Esophagus (tissue), 2 donors: ENCODE results near the gene TRAIP. TPM values are rescaled to one million over a fixed set of nuclear protein-coding genes. Genes with fewer than 3 reads are reported as not detected.
"Not testable (repeated sequence)": the region's sequence is repeated elsewhere in the genome, so short reads cannot be mapped to it uniquely, and the experiment has no call there.

Experiments
- H3K27ac ChIP-seq, 2 donors: one replicate each; pipeline ENCODE4 v1.5.1; 2013; ENCODE audit warnings: low read depth in 2 of 2, mild to moderate bottlenecking in 2 of 2, inconsistent platforms in 1 of 2, low read length in 1 of 2, moderate library complexity in 1 of 2
- H3K27me3 ChIP-seq, 2 donors: one replicate each; pipeline ENCODE4 v1.6.1; 2013; ENCODE audit warnings: low read length in 2 of 2, control low read depth in 1 of 2, mild to moderate bottlenecking in 1 of 2; ENCODE audit not compliant: insufficient read depth in 2 of 2, control insufficient read depth in 1 of 2
- H3K36me3 ChIP-seq, 2 donors: one replicate each; pipeline ENCODE4 v1.6.1; 2013; ENCODE audit warnings: low read length in 1 of 2; ENCODE audit not compliant: control insufficient read depth in 2 of 2, insufficient read depth in 2 of 2
- H3K4me1 ChIP-seq, 2 donors: one replicate each; pipeline ENCODE4 v1.6.1; 2013; ENCODE audit warnings: low read length in 1 of 2; ENCODE audit not compliant: control insufficient read depth in 2 of 2, insufficient read depth in 2 of 2
- H3K4me3 ChIP-seq, 2 donors: one replicate each; pipeline ENCODE4 v1.5.1; 2013; ENCODE audit warnings: low read length in 2 of 2, mild to moderate bottlenecking in 2 of 2, low read depth in 1 of 2, moderate library complexity in 1 of 2
- H3K9me3 ChIP-seq, 2 donors: one replicate each; pipeline ENCODE4 v1.6.1; 2013; ENCODE audit warnings: mild to moderate bottlenecking in 2 of 2, low read depth in 1 of 2, low read length in 1 of 2, moderate library complexity in 1 of 2; ENCODE audit not compliant: control insufficient read depth in 2 of 2, insufficient read depth in 1 of 2
- WGBS, 2 donors: extraction: QIAGEN DNeasy Blood & Tissue Kit; methylation state at CpG; one replicate each; pipeline ENCODE4 v1.1.7; 2013; 5-methylcytosine and 5-hydroxymethylcytosine counted together
- polyA plus RNA-seq, 2 donors: library from polyadenylated mRNA; stranded (reverse); fragments of 200-250 nt; gene quantifications; one replicate each; pipeline ENCODE4 v1.2.3, GENCODE V29; 2013
- donor health status: healthy with polysubstance abuse.
- donor health status: Bipolar disorder and iron deficiency.

TRAIP gene, protein sequence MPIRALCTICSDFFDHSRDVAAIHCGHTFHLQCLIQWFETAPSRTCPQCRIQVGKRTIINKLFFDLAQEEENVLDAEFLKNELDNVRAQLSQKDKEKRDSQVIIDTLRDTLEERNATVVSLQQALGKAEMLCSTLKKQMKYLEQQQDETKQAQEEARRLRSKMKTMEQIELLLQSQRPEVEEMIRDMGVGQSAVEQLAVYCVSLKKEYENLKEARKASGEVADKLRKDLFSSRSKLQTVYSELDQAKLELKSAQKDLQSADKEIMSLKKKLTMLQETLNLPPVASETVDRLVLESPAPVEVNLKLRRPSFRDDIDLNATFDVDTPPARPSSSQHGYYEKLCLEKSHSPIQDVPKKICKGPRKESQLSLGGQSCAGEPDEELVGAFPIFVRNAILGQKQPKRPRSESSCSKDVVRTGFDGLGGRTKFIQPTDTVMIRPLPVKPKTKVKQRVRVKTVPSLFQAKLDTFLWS
- 1 to 10 TPM; 4.1 to 4.3 TPM for polyA plus RNA-seq

DNA sequence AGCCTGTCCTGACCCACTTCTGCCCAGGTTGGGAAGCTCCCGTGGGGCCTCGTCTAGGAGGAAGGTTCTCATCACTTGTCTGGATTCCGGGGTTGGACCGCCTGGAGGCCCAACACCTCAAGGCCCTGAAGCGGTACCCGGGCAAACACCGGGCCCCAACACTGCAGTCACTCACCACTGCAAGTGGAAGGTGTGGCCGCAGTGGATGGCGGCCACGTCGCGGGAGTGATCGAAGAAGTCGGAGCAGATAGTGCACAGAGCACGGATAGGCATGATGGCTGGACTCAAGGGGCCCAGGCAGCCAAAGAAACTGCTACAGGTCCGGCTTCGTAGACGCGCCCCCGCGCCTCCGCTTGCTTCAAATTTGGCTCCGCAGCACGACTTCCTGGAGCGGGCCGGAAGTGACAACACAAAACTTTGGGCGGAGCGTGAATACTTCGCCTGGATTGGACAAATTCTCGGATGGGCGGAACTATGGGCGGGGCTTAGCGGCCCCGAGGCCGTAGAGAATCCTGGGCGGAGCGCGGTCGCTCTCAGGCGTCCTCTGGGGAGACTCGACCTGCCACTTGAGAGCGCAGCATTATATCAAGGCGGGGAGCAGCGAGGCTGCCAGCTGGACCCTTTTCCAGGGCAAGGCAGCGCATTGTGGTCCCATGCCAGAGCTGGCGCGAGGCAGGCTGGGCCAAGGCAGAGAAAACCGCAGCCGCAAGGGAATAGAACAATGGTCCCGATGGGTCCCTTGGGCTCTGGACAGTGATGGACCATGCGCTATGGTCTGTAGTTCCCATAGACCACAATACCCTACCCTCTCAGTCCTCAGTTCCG is at the start of gene TRAIP:
Gene TRAIP (minus strand): TSS at position 384 of the 825 bp plus-strand sequence. CDS start 111 bp downstream, at position 273.
- H3K9me3 ChIP-seq, result no peaks in the 10 kb centered on the region
- H3K27ac ChIP-seq, result peak within 1 kb of the TSS; percentile 73 to 88
- no peaks in the 10 kb centered on the region for H3K4me1 ChIP-seq
- no peaks in the 10 kb centered on the region for H3K27me3 ChIP-seq
- 2% methylated on average over 52 of the region's 52 CpGs for WGBS, 2 donors
- H3K36me3 ChIP-seq, result no peaks in the 10 kb centered on the region
- peak within 1 kb of the TSS; percentile 72 to 84 for H3K4me3 ChIP-seq

DNA sequence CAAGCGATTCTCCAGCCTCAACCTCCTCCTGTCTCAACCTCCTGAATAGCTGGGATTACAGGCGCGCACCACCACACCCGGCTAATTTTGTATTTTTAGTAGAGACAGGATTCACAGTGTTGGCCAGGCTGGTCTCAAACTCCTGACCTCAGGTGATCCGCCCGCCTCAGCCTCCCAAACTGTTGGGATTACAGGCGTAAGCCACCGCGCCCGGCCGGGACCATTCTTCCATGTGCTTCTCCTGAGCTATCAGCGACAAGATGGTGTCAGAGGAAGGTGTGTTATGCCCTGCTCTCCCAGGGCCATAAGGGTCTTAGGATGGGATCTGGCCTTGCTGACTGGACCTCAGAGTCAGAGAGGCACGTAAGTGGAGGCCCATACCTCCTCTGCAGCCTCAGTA is 48.1 kb upstream of the TRAIP start:
- WGBS, 2 donors, result 92% methylated on average over 13 of the region's 13 CpGs
- not testable (repeated sequence) for H3K36me3 ChIP-seq, H3K4me3 ChIP-seq, H3K27me3 ChIP-seq, H3K9me3 ChIP-seq
- Histone ChIP-seq H3K4me1 (peaks cover 2 to 37% of the 10 kb centered on the region in 2 donors), H3K27ac (peak overlapping the region in 1 of 2 donors; percentile 86)

DNA sequence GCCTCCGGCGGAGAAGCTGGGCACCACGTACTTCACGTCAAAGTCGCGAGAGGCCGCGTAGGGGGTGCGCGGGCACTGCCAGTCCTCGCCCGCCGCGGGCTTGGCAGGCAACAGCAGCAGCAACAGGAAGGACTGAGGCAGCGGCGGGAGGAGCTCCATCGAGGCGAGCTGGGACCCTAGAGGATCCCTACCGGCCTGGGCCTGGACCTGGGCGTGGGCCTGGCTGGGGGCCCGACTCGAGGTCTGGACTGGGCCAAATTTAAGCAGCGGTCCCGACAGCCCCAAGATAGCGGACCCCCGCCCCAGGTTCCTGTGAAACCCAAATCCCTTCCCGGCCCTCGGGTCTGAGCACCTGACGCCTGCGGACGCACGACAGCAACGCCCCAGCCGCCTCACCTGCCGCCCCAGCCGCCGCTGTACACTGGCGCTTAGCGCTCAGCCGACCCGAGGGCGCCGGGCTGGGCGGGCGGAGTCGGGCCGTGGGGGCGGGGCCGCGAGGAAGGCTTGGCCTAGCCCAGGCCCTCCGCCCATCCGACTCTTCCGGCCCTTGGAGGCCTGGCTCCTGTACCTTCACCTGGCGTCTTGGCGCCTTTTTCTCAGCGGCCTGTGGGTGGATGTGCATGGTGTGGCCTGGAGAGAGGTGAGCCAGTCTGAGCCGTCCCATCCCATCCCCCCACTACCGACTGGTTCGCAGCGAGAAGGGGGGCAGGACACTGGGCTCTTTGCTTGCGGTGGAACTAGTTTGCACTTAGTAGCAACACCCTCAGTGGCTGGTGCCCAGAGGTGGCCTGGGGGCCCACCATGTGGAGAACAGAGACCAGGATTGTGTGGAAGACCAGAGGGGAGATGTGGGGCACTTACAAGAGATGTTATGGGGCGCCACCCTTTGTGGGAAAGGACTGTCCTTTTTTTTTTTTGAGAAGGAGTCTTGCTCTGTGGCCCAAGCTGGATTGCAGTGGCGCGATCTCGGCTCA is 47.4 kb upstream of the TRAIP start, which contains the start of gene MST1R:
Gene MST1R (minus strand): TSS at position 423 of the 974 bp plus-strand sequence. CDS start 264 bp downstream, at position 159.
- no peaks in the 10 kb centered on the region for H3K9me3 ChIP-seq
- WGBS, 2 donors, result 20 to 26% methylated on average over 65 of the region's 65 CpGs
- H3K4me3 ChIP-seq, result peak within 1 kb of the TSS; percentile 44 to 50
- peak within 1 kb of the TSS; percentile 81 to 86 for H3K27ac ChIP-seq
- peaks cover 0 to 3% of the 10 kb centered on the region in 2 donors for H3K36me3 ChIP-seq
- H3K4me1 ChIP-seq, result peaks cover 2 to 42% of the 10 kb centered on the region in 2 donors
- no peaks in the 10 kb centered on the region for H3K27me3 ChIP-seq

DNA sequence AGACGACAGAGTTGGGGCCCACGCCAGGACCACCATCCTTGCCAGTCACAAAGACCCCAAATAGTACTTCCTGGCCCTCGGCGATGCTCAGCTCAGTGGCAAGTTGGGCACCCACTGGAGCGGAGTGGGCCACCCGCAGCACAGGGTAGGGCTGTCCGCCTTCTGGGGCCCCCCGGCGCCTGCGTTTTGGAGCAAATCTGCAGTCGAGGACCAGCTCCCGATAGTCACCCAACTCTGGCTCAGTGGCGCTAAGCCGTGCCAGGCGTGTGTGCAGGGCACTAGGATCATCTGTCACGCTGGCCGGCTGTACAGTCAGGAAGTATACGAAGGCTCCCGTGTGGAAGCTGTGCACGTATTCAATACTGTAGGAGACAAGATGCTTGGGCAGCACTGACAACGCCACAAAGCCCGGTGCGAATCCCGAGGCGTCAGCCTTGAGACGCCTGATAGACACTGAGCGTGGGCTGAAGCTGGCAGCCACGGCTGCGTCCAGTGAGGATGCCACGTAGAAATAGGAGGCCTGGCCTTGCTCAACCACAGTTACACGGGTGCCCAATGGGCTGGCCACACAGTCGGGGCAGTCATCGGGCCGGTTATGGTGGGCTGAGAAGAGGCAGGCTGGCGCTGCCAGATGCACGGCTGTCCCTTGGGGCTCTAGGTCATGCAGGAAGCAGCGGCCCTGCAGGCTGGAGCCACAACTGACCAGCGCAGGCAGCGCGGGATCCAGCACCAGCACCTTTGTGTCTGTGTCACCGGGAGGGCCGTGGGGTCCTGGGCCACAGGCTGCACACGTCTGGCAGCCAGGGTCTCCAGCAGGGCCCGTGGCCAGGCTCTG is 46.4 kb upstream of the TRAIP start:
- Histone ChIP-seq H3K4me1 (peaks cover 2 to 42% of the 10 kb centered on the region in 2 donors), H3K36me3 (no peaks in the 10 kb centered on the region), H3K27ac (peak overlapping the region; percentile 81 to 86), H3K4me3 (peak overlapping the region; percentile 44 to 50), H3K9me3 (no peaks in the 10 kb centered on the region), H3K27me3 (no peaks in the 10 kb centered on the region)
- 57 to 74% methylated on average over 44 of the region's 44 CpGs for WGBS, 2 donors

DNA sequence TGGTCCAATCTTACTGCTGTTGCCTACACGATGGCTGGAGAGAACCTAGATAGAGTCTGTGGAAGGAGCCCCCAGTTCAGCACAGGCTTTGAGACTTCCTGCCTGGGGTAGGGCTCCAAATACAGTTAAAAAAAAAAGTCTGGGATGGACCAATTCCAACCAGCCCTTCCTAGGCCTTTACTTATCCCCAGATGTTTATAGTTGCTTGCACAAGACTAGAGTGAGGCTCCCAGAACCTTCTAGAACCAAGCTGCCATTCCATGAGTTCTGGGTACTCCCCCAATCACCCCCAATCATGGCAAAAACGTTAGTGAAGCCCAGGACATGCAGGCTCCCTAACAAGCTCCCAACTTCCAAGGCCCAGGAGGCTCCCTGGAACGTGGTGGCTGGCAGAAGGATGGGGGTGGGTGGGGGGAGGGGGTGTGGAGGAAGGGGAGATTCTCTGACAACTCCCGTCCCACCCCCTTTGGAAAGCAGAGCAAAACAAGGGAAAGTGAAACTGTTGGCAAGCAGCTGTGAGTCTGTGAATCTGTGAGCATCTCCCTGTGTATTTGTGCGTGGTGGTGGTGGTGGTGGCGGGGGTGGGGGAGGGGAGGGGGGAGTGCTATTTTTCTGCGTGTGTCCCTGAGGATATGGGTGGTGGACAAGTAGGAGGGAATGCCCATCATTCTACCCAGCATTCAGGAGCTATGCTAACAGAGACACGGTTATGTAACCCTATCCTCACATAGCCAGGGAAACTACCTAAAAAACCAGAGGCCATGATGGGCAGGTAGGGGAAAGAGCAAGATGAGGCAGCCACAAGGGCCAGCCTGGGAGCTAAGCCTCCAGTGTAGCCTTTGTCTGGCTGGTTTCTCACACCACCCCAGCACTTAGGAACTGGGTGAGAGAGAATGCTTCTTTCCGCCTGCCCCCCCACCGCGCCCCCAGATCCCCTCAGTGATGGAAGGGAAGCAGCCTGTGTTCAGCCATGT is 45.3 kb upstream of the TRAIP start:
- H3K27ac ChIP-seq, result peak overlapping the region; percentile 87 to 95
- H3K4me1 ChIP-seq, result peaks cover 2 to 42% of the 10 kb centered on the region in 2 donors
- peak overlapping the region; percentile 44 to 50 for H3K4me3 ChIP-seq
- H3K27me3 ChIP-seq, result no peaks in the 10 kb centered on the region
- H3K36me3 ChIP-seq, result peaks cover 0 to 10% of the 10 kb centered on the region in 2 donors
- 38 to 43% methylated on average over 10 to 11 of the region's 11 CpGs for WGBS, 2 donors
- no peaks in the 10 kb centered on the region for H3K9me3 ChIP-seq

DNA sequence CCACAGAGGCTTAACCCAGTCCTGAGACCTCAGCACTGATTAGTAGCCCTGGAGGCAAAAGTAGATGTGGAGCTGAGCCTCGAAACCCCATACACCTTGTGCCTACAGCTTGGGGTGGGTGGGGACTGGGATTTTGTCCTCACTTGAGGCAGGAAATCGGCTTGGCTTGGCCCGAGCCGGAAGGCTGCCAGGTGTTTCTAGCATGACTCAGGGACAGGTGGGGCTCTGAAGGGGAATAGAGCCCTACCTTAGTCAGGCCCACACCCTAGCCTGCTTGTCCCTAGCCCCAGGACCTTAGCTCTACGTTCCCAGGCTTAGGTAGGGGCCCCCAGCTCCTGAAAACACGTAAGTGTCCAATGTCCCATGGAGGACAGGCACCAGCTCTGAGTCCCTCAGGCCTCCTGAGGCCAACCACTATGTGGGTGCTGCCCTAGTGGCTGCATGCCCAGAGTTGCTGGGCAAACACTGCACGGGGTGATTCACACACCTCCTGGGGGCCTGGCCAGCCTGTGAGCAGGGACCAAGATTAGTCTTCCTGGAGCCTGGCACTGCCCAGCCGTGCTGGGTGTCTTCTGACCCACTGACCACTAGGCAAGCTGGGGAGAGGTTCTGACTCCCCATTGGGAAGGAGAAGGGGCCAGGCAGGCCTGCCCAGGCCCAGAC is 44.3 kb upstream of the TRAIP start:
- 45% methylated on average over 8 of the region's 8 CpGs for WGBS, 2 donors
- H3K4me1 ChIP-seq, result peaks cover 2 to 38% of the 10 kb centered on the region in 2 donors
- peak overlapping the region; percentile 87 to 95 for H3K27ac ChIP-seq
- H3K4me3 ChIP-seq, result peak overlapping the region; percentile 13 to 21
- H3K9me3 ChIP-seq, result no peaks in the 10 kb centered on the region
- H3K36me3 ChIP-seq, result peaks cover 0 to 12% of the 10 kb centered on the region in 2 donors
- H3K27me3 ChIP-seq, result no peaks in the 10 kb centered on the region

DNA sequence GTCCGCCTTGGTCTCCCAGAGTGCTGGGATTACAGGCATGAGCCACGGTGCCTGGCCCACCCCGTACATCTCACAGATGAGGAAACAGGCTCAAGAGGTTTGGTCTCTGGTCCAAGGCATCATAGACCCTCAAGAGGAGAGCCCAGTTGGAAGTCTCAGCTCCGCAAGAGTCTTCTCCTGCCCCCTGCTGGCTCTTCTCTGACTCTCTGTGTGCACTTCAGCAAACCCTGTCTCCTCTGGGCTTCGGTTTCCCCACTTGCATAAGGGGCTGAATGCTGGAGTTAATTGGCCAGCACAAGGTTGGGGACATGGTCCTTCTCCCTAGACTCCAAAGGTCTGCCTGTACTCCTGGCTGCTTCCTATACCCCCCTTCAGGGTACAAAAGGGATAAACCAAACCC is 43.5 kb upstream of the TRAIP start:
- no peaks in the 10 kb centered on the region for H3K9me3 ChIP-seq
- no peaks in the 10 kb centered on the region for H3K27me3 ChIP-seq
- H3K4me3 ChIP-seq, result no peak overlapping the region
- peaks cover 2 to 37% of the 10 kb centered on the region in 2 donors for H3K4me1 ChIP-seq
- WGBS, 2 donors, result 74 to 75% methylated on average over 5 of the region's 5 CpGs
- H3K36me3 ChIP-seq, result peaks cover 0 to 18% of the 10 kb centered on the region in 2 donors
- peak overlapping the region; percentile 87 to 95 for H3K27ac ChIP-seq
